Astrocyte of the spinal cord (primary cell): ENCODE results near the gene ALG8.
A peak's percentile ranks its signal among the peaks of the same experiment; 100 is the strongest.

Source experiments
- DNase-seq: peaks from one replicate; pipeline ENCODE4 v3.0.0; 2011; ENCODE audit warnings: low read depth, low spot score
- H3K4me3 ChIP-seq: 2 replicates; pipeline ENCODE4 v1.5.1; 2011; ENCODE audit warnings: low read depth, mild to moderate bottlenecking, low read length, moderate library complexity
- in situ Hi-C: cut with HindIII; loops from 2 replicates; pipeline ENCODE4 v1.10.0; 2017; ENCODE audit warnings: low sequenced_read_pairs
- TF ChIP-seq, protein P1 (sequence below): IDR thresholded peaks from 2 replicates; pipeline ENCODE4 v1.5.1; 2012; ENCODE audit warnings: low read depth, mild to moderate bottlenecking, low read length, inconsistent platforms

The ALG8 gene

DNA sequence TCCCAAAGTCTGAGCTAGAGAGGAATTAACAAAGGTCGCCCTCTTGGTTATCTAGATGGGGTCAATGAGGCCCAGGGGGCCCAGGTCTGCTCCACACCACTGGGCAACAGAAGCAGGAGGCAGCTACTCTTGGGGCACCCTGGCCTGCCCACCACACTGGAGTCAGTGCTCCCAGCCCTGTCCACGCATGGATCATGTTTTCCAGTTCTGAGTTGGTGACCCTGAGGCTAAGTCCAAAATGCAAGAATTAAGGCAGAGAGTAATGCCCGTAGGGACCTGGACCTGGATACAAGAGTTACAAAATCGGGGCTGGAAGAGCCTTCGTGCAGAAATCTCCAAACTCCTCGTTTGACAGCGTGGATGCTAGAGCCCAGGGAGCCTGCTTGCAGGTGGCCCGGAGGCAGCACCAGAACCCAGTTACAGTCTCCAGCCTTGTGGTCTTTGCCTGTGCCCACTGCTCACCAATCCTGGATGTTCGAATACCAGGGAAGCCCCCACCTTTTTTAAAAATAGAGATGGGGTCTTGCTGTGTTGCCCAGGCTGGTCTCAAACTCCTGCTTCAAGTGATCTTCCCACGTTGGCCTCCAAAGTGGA, 81.9 kb downstream of the ALG8 start:
- H3K4me3 ChIP-seq = no peak overlapping the region
- in situ Hi-C loops = no loop called here
- TF ChIP-seq, protein P1, sequence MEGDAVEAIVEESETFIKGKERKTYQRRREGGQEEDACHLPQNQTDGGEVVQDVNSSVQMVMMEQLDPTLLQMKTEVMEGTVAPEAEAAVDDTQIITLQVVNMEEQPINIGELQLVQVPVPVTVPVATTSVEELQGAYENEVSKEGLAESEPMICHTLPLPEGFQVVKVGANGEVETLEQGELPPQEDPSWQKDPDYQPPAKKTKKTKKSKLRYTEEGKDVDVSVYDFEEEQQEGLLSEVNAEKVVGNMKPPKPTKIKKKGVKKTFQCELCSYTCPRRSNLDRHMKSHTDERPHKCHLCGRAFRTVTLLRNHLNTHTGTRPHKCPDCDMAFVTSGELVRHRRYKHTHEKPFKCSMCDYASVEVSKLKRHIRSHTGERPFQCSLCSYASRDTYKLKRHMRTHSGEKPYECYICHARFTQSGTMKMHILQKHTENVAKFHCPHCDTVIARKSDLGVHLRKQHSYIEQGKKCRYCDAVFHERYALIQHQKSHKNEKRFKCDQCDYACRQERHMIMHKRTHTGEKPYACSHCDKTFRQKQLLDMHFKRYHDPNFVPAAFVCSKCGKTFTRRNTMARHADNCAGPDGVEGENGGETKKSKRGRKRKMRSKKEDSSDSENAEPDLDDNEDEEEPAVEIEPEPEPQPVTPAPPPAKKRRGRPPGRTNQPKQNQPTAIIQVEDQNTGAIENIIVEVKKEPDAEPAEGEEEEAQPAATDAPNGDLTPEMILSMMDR = no peak
- no peak for DNase-seq

DNA sequence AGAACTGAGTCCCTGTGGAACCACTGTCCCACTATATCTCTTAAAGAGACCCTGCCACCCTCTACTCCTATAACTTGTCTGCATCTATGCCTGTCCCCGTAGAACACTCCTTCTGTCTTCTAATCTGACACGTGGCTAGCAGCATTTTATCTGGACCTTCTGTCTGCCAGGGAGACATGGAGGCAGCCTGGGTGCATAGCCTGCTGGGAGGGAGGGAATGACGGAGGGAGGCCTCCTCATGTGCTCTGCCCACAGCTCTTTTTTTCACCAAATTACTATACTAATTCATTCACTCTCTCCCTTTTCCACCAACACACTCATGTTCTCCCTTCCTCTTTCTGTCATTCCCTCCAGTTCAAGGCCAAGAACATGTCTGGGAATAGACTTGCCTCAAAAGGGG, 83.3 kb downstream of the ALG8 start:
- no peak for DNase-seq
- TF ChIP-seq, protein P1 = no peak
- in situ Hi-C loops = no loop called here
- no peak overlapping the region for H3K4me3 ChIP-seq

DNA sequence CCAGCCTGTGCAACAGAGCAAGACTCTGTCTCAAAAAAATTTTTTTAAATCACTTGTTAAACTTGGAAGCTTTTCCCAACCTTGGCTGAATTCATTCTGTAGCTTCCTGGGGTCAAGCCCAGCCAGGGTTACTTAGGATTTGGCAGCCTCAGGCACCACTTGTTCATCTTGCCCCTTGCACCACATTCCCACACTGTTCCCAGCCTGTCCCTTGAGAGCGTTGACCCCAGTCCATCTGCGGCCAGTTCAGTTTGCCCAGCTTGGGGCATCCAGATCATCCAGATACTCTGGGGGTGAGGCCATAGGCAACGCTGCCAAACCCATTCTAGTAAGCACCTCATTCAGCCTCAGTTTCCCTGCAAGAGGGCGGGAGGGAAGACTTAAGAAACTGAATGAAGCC, 84.5 kb downstream of the ALG8 start:
- in situ Hi-C loops = no loop called here
- H3K4me3 ChIP-seq = no peak overlapping the region
- DNase-seq = no peak
- TF ChIP-seq, protein P1 = no peak

DNA sequence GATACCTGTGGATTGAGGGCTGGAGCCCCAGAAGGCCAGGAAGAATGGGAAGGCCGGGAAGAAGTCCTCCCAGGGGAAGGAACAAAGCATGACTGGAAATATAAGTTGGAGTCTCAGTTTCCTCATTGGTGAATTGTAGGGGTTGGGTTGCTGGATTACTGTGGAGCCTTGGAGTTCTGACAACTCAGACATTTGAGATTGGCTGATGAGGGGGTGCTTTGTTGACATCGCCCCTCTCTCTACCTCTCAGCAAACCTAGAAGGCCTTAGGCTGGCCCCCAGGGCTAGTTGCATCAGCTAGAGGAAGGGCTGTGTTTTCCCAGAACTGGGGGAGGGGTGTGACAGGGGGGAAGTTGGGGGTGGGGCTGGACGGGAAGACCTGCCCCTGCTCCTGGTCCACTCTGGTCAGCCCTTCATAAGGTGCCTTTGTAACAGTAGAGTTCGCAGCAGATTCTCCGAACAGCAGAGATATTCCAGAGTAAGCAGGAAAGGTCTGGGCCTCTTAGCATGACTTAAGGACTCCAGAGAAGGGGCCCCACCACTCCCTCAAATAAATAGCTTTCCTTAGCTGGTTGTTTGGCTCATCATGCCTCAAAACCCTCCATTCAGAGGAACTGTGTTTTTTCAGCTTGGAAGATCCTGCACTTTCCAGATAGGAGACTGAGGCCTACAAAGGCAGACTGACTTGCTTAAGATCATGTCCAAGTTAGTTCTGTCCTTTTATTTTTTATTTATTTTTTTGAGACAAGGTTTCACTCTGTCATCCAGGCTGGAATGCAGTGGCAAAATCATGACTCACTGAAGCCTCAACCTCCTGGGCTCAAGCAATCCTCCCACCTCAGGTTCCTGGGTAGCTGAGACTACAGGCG, 88.2 kb downstream of the ALG8 start:
- TF ChIP-seq, protein P1 = no peak
- no peak overlapping the region for H3K4me3 ChIP-seq
- in situ Hi-C loops = no loop called here
- DNase-seq = peak; percentile 73
